HG03097 (cell line): ENCODE results near the gene TMC4.

Experiments used
- ATAC-seq: cut with Tn5 transposase; IDR thresholded peaks from one replicate; pipeline ENCODE4 v1.9.1; 2021; ENCODE audit not compliant: unreplicated experiment, low FRiP score

The TMC4 gene

DNA sequence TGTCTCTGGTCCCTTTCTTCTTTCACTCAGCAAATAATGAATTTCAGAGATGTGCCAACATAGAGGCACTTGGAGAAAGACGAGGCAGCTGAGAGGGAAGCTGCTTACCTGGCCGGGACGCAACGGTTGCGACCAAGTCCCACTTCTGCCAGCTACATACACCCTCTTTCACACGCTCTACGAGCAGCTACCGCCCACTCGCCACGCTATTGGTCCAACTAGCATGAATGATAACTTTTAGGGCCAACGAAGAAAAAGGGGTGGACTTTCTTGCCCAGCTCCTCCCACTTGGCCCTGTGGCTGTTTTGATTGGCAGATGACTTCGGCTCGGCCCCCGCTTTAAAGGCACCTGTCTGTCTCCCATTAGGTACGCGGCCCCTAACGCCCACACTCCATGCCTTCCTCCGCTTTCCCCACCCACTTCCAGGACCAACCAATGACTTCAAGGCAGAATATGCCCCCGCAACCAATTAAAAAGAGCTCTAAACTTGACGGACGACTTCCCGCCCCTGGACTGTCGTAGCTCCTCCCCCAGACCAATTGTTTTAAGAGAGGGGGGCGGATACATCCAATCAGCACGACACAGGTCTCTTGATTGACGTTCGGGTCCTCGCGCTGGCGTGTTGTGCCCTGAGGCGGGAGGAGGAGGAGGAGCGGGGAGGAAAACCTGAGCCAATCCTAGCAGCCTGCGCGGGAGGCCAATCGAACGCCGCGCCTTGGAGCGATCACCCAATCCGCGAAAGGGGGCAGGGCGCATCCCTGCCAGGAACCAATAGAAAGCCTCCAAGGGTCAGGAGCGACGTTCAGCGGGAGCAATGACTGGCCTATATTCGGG is 35.9 kb downstream of the TMC4 start:
- ATAC-seq = peak; percentile 79

DNA sequence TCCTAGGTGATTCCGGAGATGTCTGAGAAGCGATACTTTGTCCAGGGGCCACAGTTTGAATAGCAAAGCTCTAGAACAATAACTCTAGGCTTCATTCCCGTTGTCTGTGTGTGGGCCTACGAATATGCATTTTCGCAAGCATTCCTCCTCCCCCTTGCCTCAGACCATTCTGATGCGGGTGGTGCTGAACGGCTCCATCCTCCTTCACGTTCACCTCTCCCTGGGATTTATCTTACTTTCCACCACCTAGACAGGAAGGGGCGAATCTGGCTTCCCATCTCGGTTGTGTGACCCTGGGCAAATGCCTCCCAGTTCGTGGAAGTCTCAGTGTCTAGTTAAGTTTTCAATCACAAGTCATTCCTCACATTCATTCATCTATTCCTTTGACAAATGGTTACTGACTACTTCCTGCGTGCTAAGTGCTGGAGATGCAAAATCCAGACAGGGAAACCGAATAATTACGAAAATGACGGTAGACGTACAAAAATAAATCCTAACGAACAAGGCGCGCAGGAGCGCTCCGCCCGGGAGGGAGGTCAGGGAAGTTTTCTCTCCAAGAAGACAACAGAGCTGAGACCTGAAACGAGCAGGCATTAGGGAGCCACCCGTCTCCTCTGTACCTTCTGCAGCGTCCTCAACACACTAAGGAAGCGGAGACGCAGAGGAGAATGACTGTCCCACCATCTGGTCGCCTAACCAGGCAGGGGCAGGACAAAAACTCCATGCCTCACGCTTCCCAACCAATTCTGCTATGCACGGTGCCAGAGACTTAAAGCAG is 36.7 kb downstream of the TMC4 start:
- no peak for ATAC-seq

DNA sequence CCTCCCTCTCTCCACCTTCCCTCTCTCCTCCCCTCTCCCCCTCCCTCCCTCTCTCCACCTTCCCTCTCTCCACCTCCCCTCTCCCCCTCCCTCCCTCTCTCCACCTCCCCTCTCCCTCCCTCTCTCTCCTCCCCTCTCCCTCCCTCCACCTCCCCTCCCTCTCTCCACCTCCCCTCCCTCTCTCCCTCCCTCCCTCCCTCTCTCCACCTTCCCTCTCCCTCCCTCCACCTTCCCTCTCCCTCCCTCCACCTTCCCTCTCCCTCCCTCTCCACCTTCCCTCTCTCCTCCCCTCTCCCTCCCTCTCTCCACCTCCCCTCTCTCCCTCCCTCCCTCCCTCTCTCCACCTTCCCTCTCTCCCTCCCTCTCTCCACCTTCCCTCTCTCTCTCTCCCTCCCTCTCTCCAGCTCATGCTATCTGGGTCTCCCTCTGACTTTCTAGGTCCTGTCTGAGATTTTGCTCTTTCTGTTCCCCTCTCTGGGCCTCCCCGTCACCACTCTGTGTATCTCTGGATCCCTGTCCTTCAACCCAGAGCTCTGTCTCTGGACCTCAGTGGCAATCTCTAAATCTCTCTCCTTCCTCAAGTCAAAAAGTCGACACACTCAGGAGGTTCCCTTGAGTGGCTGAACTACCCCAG is 38.9 kb downstream of the TMC4 start:
- no peak for ATAC-seq

DNA sequence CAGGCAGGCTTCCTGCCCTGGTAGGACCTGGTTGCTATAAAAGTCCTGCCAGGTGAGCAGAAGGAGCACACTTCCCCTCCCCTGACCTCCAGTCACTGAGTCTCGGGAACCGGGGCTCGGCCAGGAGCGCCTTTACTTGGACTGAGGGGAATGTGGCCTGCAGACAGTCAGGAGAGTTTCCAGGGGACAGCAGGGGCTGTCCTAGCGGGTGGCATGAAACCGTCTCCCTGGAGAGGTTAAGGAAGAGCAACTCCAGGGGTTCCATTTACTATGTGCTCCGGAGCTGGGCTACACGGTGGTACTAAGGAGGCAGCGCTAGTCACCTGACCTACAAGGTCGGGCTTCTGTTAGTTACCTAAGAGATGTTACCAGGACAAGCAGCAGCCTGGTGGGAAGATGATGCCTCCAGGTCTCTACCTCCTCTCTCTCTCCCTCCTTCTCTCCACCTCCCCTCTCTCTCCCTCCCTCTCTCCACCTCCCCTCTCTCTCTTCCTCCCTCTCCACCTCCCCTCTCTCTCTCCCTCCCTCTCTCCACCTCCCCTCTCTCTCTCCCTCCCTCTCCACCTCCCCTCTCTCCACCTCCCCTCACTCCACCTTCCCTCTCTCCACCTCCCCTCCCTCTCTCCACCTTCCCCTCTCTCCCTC is 39.5 kb downstream of the TMC4 start:
- no peak for ATAC-seq

DNA sequence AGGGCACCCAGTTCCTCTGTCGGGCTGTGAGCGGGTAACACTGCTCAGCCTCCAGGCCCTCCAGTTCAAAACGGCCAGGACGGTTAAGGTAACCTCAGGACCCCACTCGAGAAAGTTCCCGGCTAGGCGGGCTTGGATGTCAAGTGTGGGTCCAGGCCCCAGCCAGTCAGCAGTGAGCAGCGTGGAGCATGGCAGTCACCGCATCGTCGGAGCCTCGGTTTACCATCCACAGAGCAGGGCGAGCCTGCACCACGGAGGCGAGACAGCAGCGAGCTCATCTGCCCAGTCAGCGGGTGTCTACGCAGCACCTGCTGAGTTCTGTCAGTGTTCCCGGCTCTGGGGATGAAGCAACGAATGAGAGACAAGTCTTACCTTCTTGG is 43.4 kb downstream of the TMC4 start:
- ATAC-seq = no peak

DNA sequence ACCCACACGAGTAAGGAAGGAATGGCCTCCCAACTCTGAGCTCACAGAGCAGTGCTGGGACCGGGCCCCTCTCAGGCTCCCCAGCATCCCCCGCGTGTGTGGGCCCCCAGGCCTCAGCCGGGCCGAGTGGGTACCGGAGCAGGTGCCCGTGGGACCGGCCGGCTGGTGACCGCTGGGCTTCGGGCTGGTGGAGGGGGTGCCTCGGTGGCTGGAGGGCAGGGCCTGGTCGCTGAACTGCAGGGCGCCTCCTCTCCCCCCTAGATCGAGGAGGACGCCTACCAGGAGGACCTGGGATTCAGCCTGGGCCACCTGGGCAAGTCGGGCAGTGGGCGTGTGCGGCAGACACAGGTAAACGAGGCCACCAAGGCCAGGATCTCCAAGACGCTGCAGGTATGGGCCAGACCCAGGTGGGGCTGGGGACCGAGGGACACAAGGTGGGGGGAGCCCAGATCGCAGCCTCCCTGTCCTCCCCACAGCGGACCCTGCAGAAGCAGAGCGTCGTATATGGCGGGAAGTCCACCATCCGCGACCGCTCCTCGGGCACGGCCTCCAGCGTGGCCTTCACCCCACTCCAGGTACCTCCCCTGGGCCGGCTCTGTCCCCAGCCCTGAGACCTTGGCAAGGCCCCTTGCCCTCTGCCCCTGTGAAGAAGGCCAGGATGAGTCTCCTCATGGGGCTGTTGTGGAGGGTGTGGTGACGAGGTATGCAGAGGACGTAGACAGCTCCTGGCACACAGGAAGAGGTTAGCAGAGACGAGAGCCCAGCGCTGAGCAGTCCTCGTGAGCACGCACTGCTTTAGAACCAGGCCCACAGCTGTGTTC is 44.0 kb downstream of the TMC4 start:
- ATAC-seq = no peak

DNA sequence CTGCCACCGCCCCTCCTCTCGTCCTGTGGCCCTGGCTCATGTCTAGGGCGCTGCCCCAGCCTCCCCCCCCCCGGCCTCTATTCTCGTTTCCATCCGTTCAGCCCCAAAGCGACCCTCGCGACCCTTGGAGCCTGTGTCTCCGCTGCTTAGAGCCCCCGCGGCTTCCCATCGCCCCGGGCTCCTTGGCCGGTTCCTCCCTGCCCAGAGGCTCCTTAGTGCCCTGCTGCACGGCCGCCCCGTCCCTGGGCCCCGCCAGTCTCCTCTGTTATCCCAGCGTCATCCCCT is 44.6 kb downstream of the TMC4 start:
- no peak for ATAC-seq

DNA sequence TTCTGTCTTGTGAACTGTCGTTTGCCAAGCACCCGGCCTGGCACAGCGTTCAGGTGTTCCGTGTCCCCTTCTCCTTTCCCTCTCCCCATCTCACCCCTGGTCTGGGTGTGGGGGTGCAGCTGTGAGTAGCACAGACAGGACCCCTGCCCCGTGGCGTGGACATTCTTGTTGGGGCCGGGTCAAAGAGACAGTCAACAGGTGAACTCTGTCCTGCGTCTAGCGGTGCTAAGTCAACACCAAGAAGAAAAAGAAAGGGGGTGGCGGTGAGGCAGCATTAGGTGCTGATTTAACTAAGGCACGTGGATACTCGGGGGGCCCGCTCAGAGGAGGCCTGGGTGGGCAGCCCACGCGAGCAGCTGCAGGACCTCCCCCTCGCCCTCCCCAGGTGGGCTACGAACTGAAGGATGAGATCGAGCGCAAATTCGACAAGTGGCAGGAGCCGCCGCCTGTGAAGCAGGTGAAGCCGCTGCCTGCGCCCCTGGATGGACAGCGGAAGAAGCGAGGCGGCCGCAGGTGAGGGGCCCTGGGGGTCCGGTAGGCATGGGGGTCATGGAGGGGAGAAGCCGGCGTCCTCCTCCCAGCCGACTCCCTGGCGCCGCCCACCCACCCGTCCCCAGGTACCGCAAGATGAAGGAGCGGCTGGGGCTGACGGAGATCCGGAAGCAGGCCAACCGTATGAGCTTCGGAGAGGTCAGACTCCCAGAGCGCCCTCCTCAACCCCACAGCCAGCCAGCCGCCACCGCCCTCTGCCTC is 45.1 kb downstream of the TMC4 start:
- no peak for ATAC-seq

DNA sequence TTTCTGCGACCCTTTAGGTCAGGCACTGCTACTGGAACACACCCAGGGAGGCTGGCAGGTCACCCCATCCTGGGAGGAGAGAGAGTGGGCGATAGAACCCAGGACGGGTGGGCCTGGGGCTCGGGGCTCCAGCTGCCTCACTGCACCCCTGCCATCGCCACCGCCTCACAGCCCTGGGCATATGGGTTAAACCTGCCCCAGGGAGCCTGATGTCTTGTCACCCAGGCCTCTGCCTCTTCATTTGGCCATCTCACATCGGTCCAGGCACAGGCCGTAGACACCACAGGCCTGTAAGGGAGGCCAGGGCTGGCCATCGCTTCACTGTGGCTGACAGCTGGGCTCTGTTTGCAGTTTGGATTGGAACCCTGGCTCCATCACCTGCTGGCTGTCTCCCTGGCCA is 47.2 kb downstream of the TMC4 start:
- ATAC-seq = no peak

DNA sequence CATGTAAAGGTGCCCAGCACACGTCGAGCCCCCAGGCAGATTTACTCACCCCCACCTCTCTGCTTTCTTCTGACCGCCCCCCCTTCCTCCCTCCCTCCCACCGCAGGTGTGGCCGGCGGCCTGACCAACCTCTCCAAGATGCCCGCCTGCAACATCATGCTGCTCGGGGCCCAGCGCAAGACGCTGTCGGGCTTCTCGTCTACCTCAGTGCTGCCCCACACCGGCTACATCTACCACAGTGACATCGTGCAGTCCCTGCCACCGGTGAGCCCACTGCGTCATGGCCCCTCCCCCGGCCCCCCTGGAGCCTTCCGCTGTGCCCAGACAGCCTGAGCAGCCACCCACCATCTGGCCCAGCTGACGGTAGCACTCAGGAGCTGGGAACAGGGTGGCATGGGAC is 48.6 kb downstream of the TMC4 start:
- ATAC-seq = no peak

DNA sequence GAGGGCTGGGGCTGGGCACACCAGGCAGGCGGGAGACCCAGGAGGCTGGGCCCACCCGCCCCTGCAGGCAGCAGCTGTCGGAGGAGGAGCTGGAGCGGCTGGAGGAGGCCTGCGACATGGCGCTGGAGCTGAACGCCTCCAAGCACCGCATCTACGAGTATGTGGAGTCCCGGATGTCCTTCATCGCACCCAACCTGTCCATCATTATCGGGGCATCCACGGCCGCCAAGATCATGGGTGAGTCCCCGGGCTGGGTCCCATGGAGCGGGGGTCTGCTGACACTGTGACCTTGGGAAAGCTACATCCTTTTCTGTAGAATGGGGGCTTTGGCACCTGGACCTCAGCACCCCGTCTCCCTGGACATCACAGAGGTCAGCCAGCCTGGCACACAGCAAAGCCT is 49.3 kb downstream of the TMC4 start:
- no peak for ATAC-seq

DNA sequence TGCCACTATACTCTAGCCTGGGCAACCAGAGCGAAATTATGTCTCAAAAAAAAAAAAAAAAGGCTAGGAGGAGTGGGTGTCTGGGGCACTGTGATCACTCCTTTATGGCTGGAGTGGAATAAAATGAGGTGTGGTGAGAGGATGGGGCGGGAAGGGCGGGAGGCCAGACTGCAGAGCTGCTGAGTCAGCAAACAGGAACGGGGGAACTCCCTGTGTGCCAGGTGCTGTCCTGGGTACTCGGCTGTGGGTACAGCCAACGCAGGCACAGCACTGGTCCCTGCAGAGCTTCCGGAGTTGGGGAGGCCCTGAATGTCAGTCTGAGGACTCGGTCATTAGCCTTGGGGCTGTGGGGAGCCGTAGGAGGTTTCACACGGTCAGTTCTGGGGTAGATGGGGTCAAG is 51.7 kb downstream of the TMC4 start:
- no peak for ATAC-seq

DNA sequence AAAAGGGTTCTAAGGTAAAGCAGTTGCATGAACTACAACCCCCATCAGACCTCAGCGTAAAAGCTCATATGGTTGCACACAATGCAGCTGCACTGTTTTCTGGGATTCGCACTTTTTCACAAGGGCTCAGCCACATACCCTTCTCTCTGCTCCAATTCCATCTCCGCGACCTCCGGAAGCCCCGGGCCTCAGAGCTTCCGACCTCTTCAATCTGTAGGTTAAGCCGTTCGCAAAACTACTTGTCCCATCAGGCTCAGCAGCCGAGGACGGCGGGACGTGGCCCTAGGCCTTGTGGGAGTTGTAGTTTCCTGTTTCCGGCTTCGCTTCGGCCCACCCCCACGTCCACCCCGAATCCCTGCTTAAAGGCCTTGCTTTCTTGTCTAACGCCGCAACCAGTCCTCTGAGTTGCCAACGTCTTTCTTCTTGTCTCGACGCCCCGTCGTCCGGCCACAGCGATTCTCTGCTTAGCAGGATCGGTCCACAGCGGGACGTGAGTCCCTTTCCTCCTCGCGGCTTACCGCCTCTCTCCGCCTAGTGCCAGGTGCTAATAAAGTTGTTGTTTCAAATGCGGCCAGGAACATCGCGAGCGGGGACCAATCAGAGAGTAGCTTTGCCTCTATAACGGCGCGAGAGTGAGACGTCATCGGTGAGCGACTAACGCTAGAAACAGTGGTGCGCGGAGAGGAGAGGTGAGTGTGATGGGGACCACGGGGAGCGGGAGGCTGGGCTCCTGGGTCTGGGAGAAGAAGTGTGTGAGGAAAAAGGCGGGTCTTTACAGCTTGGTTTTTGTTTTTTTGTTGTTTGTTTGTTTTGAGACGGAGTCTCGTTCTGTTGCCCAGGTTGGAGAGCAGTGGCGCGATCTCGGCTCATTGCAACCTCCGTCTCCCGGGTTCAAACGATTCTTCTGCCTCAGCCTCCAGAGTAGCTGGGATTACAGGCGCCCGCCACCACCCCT is 57.6 kb downstream of the TMC4 start, which contains the start of the genes PRPF31 and TFPT:
TSS of gene PRPF31 (plus strand) at position 646 of the 955 bp plus-strand sequence. CDS start 2,525 bp downstream, outside the sequence.
TSS of gene TFPT (minus strand) at position 549 of the 955 bp plus-strand sequence. CDS start at position 161, 388 bp downstream.
- ATAC-seq = peak; percentile 69

DNA sequence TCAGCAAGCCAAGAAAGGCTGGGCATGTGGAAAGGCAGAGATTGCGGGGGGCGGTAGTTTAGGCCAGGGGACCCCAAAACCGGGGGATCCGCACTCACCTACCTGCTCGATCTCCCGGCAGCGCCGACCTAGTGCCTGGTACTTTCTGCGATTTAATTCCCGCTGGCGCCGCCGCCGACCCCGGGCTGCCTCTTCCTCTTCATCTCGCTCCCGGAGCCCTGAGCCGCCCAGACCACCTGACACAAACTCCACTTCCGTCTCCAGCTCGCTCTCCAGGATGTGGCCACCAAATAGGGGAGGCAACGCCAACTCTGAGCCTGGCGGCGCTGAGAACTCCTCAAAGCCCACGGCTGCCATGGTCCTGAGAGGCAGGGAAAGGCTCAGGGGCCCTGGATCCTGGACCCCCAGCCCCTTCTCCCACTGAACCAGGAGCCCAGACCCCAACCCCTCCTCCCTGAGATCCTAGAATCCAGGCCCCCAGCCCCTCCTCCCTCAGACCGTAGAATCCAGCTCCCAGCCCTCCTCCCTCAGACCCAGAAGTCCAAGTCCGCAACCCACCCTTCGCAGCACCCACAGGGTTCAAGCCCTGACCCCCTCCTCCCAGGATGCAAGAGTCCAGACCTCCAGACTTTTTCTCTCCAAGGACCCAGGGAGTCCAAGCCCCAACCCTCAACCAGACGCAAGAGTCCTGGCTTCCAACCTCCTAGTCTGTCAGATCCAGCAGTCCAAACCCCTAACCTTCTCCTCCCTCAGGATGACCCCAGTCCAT is 58.4 kb downstream of the TMC4 start:
- no peak for ATAC-seq
